Endothelial cell of hepatic sinusoid (primary cell): ENCODE data around the gene PML.

ENCODE experiments used
- in situ Hi-C: cut with HindIII; loops from 2 replicates; pipeline ENCODE4 v1.10.0; 2017; ENCODE audit warnings: low sequenced_read_pairs

The PML gene

DNA sequence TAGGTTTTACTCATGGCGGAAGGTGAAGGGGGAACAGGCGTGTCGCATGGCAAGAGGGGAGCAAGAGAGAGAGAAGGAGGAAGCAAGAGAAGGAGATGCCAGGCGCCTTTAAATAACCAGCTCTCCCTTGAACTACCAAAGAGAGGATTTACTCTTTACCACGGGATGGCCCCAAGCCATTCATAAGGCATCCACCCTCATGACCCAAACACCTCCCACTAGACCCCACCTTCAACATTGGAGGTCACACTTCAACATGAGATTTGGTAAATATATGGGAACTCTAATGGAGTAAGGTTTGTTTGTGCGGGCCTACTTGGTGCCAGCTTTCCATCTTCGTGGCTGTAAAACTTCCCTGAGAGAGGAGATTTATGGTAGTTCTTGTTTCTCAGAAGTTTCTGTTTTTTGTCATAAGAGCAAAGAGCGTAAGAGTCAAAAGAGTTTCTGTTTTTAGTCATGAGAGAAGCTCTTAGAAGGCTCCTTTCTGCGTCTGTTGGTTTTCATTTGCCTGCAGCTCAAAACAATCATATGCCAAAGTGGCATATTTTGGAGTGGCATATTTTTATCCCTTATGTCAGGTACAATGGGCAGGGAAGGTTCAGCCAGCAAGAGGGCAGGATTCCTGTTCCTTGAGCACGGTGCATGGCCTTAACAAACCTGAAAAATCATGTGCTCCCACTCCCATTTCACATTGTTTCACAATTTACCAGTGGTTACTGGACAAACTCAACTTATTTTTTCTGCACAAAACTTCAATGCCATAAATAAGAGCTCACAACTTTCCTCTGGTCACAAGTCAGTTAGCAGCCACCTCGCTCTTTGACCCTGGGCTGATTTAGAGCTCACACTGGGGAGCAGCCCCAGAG lies 12.5 kb downstream of the PML start:
- in situ Hi-C loops = no loop called here

DNA sequence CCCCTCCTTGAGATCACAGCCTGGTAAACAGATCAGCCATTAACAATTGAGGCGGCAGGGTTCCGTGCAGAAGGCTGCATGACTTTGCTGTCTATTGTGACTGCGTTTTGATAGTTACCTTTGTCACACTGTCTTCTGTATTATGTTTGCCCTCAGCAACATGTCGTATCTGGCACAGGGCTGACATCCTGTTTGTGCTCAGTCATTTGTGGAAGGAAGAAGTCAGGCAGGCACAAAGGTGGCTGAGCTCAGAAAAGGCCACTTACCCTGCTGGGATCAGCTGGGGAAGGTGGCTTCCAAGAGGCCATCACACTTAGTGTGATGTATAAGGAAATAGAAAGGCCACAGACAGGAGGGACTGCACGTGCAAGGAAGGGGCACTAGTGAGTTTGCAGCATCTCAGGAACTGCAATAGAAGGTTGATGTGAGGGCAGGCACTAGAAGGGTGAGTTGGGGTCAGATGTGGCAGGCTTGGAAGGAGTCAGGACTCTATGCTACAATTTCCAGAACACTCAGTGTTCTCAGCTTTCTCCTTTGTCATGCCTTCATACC lies 13.4 kb downstream of the PML start:
- in situ Hi-C loops = no loop called here

DNA sequence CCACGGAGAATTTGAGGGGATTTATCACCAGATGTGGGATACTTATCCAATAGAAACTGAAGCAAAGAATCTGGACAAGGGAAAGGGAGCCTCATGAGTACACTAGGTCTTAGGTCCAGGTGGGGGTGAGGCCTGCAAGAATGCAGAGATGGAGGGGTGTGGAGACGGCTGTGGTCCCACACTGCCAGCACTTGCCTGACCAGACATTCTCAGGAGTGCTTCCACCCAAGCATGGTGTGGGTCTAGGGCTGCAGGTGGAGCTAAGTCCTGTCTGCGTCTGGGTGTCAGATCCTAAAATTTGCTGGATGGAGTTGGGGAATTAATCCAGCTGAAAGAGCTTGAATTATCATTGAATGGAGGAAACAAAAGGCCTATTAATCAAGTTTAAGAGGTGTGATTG lies 14.4 kb downstream of the PML start:
- in situ Hi-C loops = no loop called here

DNA sequence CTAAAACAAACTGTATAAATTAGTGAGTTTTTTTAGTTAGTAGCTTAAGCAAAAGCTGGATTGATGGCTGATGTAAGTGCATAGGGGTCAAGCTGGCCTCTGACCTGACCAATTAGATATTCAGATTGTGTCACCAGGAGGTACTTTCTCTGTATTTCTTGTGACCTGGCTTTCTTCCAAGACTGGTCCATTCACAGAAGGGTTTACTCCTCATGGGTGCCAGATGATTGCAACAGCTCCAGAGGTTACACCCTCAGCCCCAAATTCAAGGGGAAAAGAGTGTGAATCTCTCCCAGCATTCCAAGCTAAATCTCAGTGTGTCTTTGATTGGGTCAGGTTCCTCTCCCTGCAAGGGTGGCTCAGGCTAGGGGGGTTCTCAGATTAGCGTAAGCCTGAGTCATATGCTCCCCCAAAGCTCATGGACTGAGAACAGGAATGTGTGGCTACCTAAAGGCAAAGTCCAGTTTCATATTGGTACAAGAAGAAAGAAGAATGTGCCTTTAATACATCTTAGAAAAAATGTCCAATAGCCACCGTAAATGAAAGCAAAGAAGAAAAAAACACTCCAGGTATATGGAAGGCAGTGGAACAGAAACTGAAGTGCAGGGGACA lies 16.5 kb downstream of the PML start:
- in situ Hi-C loops = no loop called here

DNA sequence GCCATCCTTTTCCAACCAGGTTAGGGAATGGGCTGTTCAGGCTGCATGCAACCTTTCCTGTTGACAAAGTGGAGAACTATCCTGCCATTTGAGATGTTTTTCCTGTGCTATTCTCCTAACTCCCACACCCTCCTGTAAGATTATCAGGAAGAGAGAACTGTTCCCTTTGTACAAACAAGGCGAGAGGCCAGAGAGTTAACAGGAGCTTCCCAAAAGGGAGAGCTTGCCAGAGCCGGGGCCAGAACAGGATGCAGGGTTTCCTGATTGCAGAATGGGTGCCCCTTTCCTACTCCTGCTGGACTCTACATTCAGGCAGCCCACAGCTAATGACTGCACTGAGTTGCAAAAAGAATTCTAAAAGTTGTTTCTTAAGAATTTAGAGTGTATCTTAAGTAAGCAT lies 17.1 kb downstream of the PML start:
- in situ Hi-C loops = no loop called here

DNA sequence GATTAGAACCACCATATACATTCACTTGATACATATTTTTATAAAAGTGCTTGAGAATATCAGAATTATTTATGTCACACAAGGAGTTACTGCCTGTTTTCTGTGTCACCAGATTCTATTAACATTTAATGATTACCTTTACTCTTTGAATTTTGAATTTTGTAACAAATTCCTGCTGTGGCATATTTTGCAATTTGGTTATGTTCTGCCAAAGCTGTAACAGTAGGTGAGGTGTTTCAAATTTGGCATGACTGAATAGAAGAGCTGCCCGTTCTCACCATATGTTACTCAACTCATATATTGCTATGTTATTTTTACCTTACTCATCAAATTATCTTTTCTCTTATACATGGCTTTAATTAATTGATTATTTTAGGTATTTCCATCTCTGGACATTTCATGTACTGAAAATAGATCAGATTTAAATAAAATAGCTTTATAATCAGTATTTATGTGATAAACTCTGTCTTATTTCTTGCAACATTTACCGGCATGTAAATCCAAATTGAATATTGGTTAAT lies 18.9 kb downstream of the PML start:
- in situ Hi-C loops = no loop called here

DNA sequence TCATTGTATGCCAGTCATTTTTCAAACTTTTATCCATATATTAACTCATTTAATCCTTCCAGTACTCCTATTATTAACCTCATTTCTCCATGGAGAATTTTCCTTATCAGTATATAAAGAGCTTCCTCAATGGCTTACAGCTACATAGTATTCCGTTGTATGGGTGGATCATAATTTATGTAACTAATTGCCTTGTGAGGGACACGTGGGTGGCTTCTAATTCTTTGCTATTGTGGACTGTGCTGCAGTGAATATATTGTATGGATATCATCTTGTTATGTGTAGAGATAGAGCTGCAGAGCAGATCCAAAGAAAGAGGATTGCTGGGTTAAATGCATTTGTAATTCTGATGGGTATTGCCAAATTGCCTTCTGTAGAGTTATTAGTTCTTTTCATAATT lies 25.2 kb downstream of the PML start:
- in situ Hi-C loops = no loop called here

DNA sequence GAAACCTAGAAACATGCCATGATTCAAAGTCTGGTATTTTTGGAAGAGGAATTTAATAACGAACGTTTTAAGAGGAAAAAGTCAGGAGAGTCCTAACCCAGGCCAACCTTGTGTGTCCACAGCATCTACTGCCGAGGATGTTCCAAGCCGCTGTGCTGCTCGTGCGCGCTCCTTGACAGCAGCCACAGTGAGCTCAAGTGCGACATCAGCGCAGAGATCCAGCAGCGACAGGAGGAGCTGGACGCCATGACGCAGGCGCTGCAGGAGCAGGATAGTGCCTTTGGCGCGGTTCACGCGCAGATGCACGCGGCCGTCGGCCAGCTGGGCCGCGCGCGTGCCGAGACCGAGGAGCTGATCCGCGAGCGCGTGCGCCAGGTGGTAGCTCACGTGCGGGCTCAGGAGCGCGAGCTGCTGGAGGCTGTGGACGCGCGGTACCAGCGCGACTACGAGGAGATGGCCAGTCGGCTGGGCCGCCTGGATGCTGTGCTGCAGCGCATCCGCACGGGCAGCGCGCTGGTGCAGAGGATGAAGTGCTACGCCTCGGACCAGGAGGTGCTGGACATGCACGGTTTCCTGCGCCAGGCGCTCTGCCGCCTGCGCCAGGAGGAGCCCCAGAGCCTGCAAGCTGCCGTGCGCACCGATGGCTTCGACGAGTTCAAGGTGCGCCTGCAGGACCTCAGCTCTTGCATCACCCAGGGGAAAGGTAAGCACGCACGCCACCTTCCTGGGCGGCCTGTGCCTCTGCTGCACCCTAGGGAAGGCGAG lies 28.4 kb downstream of the PML start:
- in situ Hi-C loops = no loop called here

DNA sequence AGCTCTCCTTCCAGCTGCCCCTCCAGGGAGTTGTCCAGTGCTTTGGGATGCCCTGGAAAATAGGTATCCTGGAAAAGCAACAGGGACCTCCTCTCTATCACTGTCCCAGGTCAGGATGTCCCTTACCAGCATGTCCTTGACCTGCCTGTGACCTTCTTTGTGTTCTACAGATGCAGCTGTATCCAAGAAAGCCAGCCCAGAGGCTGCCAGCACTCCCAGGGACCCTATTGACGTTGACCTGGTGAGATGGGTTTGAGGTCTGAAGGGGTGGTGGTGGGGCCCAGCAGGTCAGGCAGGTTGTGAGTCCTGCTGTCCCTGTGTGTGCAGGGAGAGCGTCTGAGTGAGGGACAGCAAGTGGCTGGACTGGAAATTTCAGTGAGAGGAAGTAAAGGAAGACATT lies 30.2 kb downstream of the PML start:
- in situ Hi-C loops = no loop called here

DNA sequence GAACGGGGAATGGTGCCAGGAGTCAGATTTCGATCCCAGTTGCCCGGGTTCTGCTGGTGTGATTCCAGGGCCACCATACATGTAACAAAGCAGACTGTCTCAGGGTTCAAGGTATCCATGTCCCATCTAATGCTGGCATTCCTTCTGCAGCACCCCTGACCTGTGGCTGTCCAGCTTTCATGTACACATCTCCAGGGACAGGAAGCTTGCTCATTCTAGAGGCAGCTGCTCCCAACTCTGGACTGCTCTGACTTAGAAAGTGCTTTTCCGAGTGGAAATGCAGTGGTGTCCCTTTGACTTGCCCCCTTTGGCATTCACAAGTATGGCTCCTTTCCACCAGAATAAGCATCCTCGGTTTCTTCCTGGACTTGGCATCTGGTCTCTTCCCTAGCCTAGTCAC lies 30.9 kb downstream of the PML start:
- in situ Hi-C loops = no loop called here

DNA sequence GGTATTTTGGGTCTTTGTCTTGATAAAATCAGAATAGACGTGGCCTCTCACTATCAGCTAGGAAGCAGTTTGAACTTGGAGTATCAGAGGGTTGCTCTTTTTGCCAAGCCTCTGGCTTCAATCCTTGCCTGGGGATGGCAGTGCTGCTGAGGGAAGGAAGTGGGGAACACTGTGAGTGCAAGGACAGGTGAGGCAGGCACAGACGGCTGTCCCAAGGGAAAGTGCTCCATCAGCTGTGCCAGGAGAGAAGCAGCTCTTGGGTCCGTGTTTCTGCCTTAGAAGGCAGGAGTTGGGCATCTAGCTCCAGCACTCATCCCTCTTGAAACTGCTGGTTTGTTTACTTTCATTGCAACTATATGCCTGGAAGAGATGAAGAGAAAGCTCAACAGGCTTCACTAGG lies 33.2 kb downstream of the PML start:
- in situ Hi-C loops = no loop called here

DNA sequence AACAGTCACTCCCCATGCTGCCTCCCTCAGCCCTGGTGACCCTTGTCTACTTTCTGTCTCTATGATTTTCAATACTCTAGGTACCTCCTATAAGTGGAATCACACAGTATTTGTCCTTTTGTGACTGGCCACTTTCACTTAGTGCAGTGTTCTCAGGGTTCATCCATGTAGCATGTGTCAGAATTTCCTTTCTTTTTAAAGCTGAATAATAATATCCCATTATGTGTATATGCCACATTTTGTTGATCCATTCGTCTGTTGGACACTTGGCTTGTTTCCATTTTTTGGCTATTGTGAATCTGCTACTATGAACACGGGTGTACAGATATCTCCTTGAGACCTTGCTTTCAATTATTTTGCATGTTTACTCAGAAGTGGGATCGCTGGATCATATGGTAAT lies 34.1 kb downstream of the PML start:
- in situ Hi-C loops = no loop called here

DNA sequence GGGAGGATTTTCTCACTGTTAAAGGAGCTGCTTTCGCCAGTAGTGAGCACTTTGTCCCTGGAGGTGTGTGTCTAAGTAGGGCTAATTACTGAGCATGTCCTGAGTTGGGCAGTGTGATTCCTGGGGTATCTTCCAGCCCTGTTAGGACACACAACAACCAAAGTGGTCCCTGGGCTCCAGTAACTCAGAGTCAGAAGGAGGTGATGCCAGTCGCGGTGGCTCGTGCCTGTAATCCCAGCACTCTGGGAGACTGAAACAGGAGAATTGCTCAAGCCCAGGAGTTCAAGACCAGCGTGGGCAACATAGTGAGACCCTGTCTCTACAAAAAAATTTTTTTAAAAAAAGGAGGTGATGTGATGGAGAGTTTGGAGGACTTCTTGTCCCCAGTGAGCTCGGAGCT lies 37.5 kb downstream of the PML start:
- in situ Hi-C loops = no loop called here

DNA sequence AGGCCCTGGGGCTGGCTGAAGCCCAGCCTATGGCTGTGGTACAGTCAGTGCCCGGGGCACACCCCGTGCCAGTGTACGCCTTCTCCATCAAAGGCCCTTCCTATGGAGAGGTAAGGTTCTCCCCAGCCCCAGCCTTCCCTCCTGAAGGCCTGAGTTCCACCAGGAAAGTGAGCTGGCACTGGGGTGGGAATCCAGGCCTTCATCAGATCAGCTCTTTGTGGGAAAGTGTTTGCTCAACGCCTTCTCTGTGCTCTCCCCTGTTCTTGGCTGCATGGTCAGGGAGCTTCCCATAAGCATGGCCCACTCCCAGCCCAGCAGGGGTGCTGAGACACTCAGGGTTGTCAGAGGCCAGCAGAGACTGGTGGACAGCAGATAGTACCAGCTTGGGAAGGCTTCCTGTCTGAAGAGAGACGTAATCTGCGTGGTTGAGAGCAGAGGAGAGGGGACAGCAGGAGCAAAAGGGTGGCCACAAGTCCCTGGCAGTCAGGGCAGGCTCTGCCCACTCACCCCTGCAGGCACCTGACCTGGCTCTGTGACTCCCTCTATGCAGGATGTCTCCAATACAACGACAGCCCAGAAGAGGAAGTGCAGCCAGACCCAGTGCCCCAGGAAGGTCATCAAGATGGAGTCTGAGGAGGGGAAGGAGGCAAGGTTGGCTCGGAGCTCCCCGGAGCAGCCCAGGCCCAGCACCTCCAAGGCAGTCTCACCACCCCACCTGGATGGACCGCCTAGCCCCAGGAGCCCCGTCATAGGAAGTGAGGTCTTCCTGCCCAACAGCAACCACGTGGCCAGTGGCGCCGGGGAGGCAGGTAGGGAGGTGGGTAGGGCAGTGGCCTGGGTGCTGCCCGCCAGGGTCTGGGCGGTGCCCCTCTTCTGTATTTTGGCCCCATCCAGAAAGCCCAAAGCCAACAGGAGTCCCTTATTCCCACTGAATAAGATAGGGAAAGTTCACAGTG lies 38.4 kb downstream of the PML start:
- in situ Hi-C loops = no loop called here

DNA sequence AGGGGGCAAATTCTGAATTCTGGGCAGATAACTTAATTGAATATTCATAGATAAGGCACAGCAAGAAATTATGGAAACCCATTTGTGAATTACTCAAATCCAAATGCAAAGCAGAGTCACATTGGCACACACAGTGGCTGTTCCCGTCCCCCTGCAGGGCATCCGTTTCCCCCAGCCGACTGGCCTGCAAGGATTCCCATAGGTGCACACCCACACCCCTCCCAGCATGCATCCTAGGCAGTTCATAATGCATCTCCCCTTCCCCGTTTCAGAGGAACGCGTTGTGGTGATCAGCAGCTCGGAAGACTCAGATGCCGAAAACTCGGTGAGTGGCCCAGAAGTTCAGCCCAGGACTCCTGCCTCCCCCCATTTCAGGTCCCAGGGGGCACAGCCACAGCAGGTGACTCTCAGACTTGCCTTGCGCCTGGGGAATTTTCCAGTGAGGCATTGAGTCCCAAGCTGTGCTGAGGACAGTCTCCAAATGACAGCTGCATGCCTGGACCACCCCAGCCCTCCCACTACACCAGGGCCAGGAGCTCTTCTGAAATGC lies 39.8 kb downstream of the PML start:
- in situ Hi-C loops = no loop called here

DNA sequence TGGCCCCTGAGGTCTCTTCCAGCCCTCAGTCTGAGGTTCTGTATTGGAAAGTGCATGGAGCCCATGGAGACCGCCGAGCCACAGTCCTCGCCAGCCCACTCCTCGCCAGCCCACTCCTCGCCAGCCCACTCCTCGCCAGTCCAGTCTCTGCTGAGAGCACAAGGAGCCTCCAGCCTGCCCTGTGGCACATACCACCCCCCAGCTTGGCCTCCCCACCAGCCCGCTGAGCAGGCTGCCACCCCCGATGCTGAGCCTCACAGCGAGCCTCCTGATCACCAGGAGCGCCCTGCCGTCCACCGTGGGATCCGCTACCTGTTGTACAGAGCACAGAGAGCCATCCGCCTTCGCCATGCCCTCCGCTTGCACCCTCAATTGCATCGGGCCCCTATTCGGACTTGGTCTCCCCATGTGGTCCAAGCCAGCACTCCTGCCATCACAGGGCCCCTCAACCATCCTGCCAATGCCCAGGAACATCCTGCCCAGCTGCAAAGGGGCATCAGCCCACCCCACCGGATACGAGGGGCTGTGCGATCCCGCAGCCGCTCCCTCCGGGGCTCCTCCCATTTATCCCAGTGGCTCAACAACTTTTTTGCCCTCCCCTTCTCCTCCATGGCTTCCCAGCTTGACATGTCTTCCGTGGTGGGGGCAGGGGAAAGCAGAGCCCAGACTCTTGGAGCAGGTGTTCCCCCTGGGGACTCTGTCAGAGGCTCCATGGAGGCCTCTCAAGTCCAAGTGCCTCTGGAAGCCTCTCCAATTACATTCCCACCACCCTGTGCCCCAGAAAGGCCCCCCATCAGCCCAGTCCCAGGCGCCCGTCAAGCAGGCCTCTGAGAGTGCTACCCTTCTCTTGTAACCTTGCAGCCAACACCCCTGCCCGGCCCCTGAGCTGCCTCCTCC lies 40.9 kb downstream of the PML start:
- in situ Hi-C loops = no loop called here

DNA sequence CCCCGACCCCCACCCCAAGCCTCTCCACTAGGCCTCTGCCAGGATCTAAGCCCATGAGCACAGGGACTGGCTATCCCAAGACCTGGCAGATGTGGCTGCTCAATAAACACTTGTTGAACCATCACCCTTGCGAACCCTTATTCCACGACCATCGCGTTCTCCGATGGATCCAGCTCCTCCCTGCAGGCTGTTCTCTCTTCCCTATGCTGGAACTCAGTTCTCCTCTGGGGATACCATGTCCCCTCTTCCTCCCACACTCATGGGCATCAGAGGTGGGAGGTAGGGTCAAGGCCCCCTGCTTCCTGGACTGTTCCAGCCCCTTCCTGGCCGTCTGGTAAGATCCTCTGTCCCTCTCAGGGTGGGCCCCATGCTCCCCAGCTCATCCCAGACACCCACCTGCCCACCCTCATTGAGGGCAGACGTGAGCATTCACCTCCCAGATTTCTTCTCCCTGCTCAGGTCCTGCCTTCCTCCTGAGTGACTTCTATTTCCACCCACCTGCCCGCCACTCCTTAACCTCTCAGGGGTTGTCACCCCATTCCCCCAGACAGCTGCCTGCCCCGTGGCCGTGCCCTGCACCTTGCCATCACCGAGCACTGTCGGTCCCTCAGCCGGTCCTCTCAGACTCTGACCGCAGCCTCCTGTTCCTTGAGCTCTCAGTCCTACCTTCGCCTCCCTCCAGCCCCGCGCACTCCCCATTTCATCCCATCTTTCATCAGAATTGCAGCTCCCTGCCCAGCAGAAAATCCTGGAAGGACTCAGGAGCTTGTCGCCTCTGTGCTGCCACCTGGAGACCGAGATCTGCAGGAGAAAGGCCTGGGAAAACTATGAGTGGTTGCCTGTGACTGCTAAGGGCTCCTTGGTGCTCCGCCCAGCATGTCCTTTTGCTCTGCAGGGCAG lies 42.0 kb downstream of the PML start:
- in situ Hi-C loops = no loop called here
